Chondrocyte (in vitro differentiated cells): ENCODE data around the gene BICD1. TPM values are rescaled to one million over a fixed set of nuclear protein-coding genes. Genes with fewer than 3 reads are reported as not detected.

Experiments used
- DNase-seq: peaks from one replicate; pipeline ENCODE4 v3.0.0; 2021; ENCODE audit warnings: mixed read lengths, low spot score
- H3K27ac Mint-ChIP-seq: one replicate; pipeline ENCODE4 v1.8.0; 2021; ENCODE audit warnings: mild to moderate bottlenecking, moderate library complexity, mixed read lengths; ENCODE audit not compliant: unreplicated experiment
- H3K27me3 Mint-ChIP-seq: 2 replicates; pipeline ENCODE4 v1.8.0; 2021; ENCODE audit warnings: low read depth, mixed read lengths
- H3K36me3 Mint-ChIP-seq: 2 replicates; pipeline ENCODE4 v1.8.0; 2021; ENCODE audit warnings: low read depth, mixed read lengths
- H3K4me1 Mint-ChIP-seq: 2 replicates; pipeline ENCODE4 v1.8.0; 2021; ENCODE audit warnings: low read depth, mild to moderate bottlenecking, mixed read lengths
- H3K4me3 Mint-ChIP-seq: one replicate; pipeline ENCODE4 v1.8.0; 2021; ENCODE audit warnings: mild to moderate bottlenecking, moderate library complexity, mixed read lengths; ENCODE audit not compliant: unreplicated experiment
- H3K9me3 Mint-ChIP-seq: 2 replicates; pipeline ENCODE4 v1.8.0; 2021; ENCODE audit warnings: low read depth, mixed read lengths
- total RNA-seq: library from RNA; stranded (reverse); gene quantifications from 3 replicates; pipeline ENCODE4 v1.2.1, GENCODE V29; 2021
- TF ChIP-seq, protein P1 (sequence below): fragments of 200-600 bp; sonication (generic); IDR thresholded peaks from 2 replicates; pipeline ENCODE4 v1.5.0; 2021; ENCODE audit warnings: antibody characterized with exemption, mild to moderate bottlenecking, moderate library complexity

Gene BICD1
- total RNA-seq, 1 donor from 2014 or later = 30.5 TPM

DNA sequence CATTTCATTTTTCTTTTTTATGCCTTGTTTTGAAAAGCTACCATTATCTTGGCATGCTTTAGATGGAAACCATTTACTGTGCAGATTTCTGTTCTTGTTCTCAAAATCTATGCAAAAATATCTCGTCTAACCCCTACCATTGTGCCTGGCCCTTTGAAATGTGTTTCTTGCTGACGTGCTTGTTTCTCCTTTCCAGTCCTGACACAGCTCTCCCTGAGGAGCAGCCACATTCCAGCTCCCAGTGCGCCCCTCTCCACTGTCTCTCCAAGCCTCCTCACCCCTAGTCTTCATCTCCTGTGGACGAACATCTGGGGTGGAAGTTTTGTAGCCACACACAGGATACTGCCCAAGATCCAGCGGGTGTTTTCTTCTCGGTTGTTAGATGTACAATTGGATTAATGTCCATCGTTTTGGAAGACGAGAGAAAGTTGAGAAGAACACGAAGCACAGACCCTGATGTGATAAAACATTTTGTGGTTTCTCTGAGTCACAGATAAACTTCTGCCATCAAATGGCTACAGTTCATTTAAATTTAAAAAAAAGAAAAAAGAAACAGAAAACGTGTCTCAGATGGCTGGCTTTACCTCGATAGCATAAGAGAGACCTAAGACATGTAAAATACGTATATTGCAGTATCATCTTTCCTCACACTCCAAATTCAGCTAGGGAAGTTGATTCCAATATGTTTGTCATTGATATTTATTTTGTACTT is 270.9 kb downstream of the BICD1 start:
- Mint-ChIP-seq H3K4me3 (no peak overlapping the region), H3K36me3 (peaks cover 2% of the 10 kb centered on the region), H3K4me1 (no peaks in the 10 kb centered on the region), H3K9me3 (no peaks in the 10 kb centered on the region), H3K27me3 (no peaks in the 10 kb centered on the region), H3K27ac (no peak overlapping the region)
- TF ChIP-seq, protein P1, sequence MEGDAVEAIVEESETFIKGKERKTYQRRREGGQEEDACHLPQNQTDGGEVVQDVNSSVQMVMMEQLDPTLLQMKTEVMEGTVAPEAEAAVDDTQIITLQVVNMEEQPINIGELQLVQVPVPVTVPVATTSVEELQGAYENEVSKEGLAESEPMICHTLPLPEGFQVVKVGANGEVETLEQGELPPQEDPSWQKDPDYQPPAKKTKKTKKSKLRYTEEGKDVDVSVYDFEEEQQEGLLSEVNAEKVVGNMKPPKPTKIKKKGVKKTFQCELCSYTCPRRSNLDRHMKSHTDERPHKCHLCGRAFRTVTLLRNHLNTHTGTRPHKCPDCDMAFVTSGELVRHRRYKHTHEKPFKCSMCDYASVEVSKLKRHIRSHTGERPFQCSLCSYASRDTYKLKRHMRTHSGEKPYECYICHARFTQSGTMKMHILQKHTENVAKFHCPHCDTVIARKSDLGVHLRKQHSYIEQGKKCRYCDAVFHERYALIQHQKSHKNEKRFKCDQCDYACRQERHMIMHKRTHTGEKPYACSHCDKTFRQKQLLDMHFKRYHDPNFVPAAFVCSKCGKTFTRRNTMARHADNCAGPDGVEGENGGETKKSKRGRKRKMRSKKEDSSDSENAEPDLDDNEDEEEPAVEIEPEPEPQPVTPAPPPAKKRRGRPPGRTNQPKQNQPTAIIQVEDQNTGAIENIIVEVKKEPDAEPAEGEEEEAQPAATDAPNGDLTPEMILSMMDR = no peak
- DNase-seq = no peak

GRCh38 chr12:32379213-32379612 is 272.6 kb downstream of the BICD1 start:
- Mint-ChIP-seq H3K27me3 (no peaks in the 10 kb centered on the region), H3K4me1 (no peaks in the 10 kb centered on the region), H3K36me3 (peaks cover 2% of the 10 kb centered on the region), H3K4me3 (no peak overlapping the region), H3K27ac (no peak overlapping the region), H3K9me3 (no peaks in the 10 kb centered on the region)
- TF ChIP-seq, protein P1 = no peak
- no peak for DNase-seq

DNA sequence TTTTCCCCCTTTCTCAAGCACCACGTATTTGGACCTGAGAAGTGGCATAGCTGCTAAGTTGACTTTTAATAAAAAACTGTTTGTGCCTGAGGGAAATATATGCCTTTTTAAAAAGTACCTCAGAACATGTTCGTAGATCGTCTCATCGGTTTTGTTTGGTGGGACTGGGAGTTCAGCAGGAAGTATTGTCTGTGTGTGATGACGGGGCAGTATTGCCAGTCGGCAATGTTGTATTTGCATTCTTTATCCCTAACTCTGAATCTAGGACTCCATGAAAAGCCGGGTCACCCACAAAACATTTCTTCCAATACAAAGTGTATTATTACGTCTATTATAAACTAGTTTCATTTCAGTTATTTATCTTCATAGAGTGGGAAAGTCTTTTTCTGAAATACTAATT is 273.0 kb downstream of the BICD1 start:
- no peak overlapping the region for H3K27ac Mint-ChIP-seq
- H3K27me3 Mint-ChIP-seq = no peaks in the 10 kb centered on the region
- no peak overlapping the region for H3K4me3 Mint-ChIP-seq
- TF ChIP-seq, protein P1 = no peak
- H3K36me3 Mint-ChIP-seq = peaks cover 2% of the 10 kb centered on the region
- no peaks in the 10 kb centered on the region for H3K4me1 Mint-ChIP-seq
- H3K9me3 Mint-ChIP-seq = no peaks in the 10 kb centered on the region
- no peak for DNase-seq

DNA sequence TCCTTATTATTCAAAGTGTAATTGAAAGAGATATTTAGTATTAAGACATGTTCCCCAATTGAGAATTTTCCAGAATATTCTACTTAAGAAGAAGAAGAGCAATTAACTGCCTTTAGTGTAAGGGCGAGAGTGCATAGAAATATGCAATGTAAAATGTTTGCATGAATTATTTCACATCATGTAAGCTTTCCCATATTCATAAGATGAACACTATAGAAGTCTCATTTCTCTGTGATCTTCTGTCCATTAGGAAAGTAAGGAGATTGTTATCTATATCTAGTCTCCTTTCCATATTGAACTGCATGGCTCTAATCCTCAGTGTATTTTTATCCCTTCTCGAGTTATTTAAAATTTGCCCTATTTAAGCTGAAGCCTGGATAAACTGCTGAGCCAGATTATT is 275.6 kb downstream of the BICD1 start:
- Mint-ChIP-seq H3K36me3 (peaks cover 2% of the 10 kb centered on the region), H3K4me3 (no peak overlapping the region), H3K9me3 (no peaks in the 10 kb centered on the region), H3K27ac (no peak overlapping the region), H3K27me3 (no peaks in the 10 kb centered on the region), H3K4me1 (no peaks in the 10 kb centered on the region)
- TF ChIP-seq, protein P1 = no peak
- DNase-seq = no peak

GRCh38 chr12:32390572-32391219 is 284.0 kb downstream of the BICD1 start:
- Mint-ChIP-seq H3K4me3 (no peak overlapping the region), H3K36me3 (no peaks in the 10 kb centered on the region), H3K4me1 (no peaks in the 10 kb centered on the region), H3K27ac (no peak overlapping the region), H3K27me3 (no peaks in the 10 kb centered on the region), H3K9me3 (no peaks in the 10 kb centered on the region)
- TF ChIP-seq, protein P1 = no peak
- DNase-seq = no peak
